Aorta (tissue), 5 donors: ENCODE measurements around the gene RNPEPL1. TPM values are rescaled to one million over a fixed set of nuclear protein-coding genes. Genes with fewer than 3 reads are reported as not detected.
A peak's percentile ranks its signal among the peaks of the same experiment; 100 is the strongest.

Experiments
- ATAC-seq: fragments of 200-7000 bp; cut with Tn5 transposase; one replicate; pipeline ENCODE4 v1.9.1; 2022; ENCODE audit warnings: moderate library complexity; ENCODE audit not compliant: low FRiP score
- DNase-seq, 2 donors: peaks; one replicate each; pipeline ENCODE4 v3.0.0-alpha.2; 2020
- H3K27ac ChIP-seq, 2 donors: one replicate each; pipeline ENCODE4 v1.5.1; 2013; ENCODE audit warnings: low read length in 2 of 2, mild to moderate bottlenecking in 2 of 2, moderate library complexity in 2 of 2, control low read depth in 1 of 2, inconsistent platforms in 1 of 2, low read depth in 1 of 2
- H3K27me3 ChIP-seq, 2 donors: one replicate each; pipeline ENCODE4 v1.6.1; 2013; ENCODE audit warnings: control low read depth in 1 of 2, low read length in 1 of 2, mild to moderate bottlenecking in 1 of 2, moderate library complexity in 1 of 2; ENCODE audit not compliant: insufficient read depth in 2 of 2, control insufficient read depth in 1 of 2
- H3K36me3 ChIP-seq, 2 donors: one replicate each; pipeline ENCODE4 v1.6.1; 2013; ENCODE audit warnings: control low read depth in 1 of 2, low read length in 1 of 2, mild to moderate bottlenecking in 1 of 2; ENCODE audit not compliant: insufficient read depth in 2 of 2, control insufficient read depth in 1 of 2
- H3K4me1 ChIP-seq, 2 donors: one replicate each; pipeline ENCODE4 v1.6.1; 2013; ENCODE audit warnings: low read length in 2 of 2, control low read depth in 1 of 2, mild to moderate bottlenecking in 1 of 2, moderate library complexity in 1 of 2; ENCODE audit not compliant: insufficient read depth in 2 of 2, control insufficient read depth in 1 of 2
- H3K4me3 ChIP-seq, 2 donors: one replicate each; pipeline ENCODE4 v1.5.1; 2013; ENCODE audit warnings: low read length in 2 of 2, control low read depth in 1 of 2, mild to moderate bottlenecking in 1 of 2
- H3K9me3 ChIP-seq: one replicate; pipeline ENCODE4 v1.6.1; 2013; ENCODE audit warnings: mild to moderate bottlenecking, low read length; ENCODE audit not compliant: control insufficient read depth
- WGBS, 2 donors: extraction: QIAGEN DNeasy Blood & Tissue Kit; methylation state at CpG; one replicate each; pipeline ENCODE4 v1.1.7; 2013; 5-methylcytosine and 5-hydroxymethylcytosine counted together
- intact Hi-C, 2 donors: fragments of 100-400 bp; cut with DNase I; formaldehyde crosslinking; loops; one replicate each; pipeline versions ENCODE4 v1.14.2 to v1.15.0; 2022
- polyA plus RNA-seq, 2 donors: library from polyadenylated mRNA; stranded (reverse); fragments of 200-250 nt; gene quantifications; one replicate each; pipeline ENCODE4 v1.2.3, GENCODE V29; 2013
- total RNA-seq, 2 donors: library from RNA; stranded (reverse); fragmentation: NEBNext Ultra II Directional; extraction: Animal tissue kit (Norgen Biotek cat#: 25700); gene quantifications; one replicate each; pipeline ENCODE4 v1.2.1, GENCODE V29; 2021
- donor health status: healthy with polysubstance abuse.
- donor health status: Bipolar disorder and iron deficiency.
- donor health status: DM: no; HTN: no; CAD: no.
- donor health status: DM: no; HTN: no; CAD: no.
- donor health status: DM: yes; HTN: yes; CAD: no.

RNPEPL1 gene
- total and polyA plus RNA-seq, 4 donors, result 42.9 to 108 (median 47.6) TPM

GRCh38 chr2:240627736-240628506, 59.6 kb downstream of the RNPEPL1 start:
- Histone ChIP-seq H3K36me3 (no peaks in the 10 kb centered on the region), H3K4me1 (no peaks in the 10 kb centered on the region), H3K4me3 (no peak overlapping the region), H3K9me3 (no peaks in the 10 kb centered on the region), H3K27ac (no peak overlapping the region), H3K27me3 (no peaks in the 10 kb centered on the region)
- DNase-seq, result peak in 1 of 2 donors; percentile 44
- 88 to 91% methylated on average over 17 of the region's 17 CpGs for WGBS, 2 donors
- intact Hi-C loops, result no loop called here
- no peak for ATAC-seq

DNA sequence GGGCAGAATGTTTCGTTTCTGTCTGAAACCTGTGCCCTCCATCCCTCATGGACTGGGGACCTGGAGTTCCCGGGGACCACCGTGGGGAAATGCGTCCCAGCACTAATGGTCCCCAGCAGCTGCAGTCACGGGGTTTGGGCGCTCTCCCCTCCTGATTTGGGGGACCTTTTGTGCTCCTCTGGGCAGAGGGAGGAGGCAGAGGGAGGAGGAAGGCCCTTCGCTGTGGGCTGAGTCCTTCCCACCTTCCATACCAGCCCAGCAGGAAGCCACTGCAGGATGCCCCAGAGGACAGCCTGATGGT, 60.2 kb downstream of the RNPEPL1 start:
- Histone ChIP-seq H3K27ac (no peak overlapping the region), H3K27me3 (no peaks in the 10 kb centered on the region), H3K9me3 (no peaks in the 10 kb centered on the region), H3K36me3 (no peaks in the 10 kb centered on the region), H3K4me1 (no peaks in the 10 kb centered on the region), H3K4me3 (no peak overlapping the region)
- DNase-seq (no peak), ATAC-seq (no peak)
- intact Hi-C loops, result no loop called here
- WGBS, 2 donors, result 76 to 85% methylated on average over 7 of the region's 7 CpGs

DNA sequence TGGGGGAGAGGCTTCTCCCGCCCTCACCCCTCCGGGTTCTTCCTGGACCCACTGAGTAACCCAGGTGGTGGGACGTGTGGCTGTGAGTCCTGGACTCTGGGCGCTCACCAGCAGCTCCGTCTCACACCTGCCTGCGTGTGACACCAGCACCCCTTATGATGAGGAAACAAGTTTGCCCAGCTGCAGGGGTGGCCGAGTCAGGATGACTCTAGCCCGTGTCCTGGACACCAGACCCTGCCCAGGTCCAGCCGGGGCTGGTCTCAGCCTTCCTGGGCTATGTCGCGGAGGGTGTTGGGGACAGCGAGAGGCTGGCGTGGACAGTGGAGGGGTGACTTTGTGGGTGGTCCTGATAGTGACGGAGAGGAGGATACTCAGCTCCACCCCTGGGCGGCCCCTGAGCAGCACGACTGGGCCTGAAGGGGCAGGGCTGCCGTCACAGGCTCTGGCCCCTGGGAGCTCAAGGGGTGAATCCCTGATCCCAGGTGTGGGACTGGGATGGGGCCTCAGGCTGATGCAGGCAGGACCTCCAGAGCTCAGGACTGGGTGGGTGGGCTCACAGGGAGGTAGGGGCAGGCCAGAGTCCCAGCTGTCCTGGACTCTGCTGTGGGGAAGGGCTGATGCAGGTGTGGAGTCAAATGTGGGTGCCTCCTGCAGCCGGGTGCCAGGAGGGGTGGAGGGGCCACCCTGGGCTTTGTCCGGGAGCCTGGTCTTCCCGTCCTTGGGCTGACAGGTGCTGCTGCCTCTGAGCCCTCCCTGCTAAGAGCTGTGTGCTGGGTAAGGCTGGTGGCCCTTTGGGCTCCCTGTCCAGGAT, 60.7 kb downstream of the RNPEPL1 start:
- H3K4me1 ChIP-seq, result no peaks in the 10 kb centered on the region
- H3K9me3 ChIP-seq, result no peaks in the 10 kb centered on the region
- H3K36me3 ChIP-seq, result no peaks in the 10 kb centered on the region
- no peak overlapping the region for H3K4me3 ChIP-seq
- no peak overlapping the region for H3K27ac ChIP-seq
- WGBS, 2 donors, result 61 to 68% methylated on average over 20 of the region's 20 CpGs
- H3K27me3 ChIP-seq, result no peaks in the 10 kb centered on the region
- no peak for ATAC-seq
- intact Hi-C loops, result no loop called here
- DNase-seq, result peak; percentile 35 to 72

GRCh38 chr2:240629619-240629967, 61.3 kb downstream of the RNPEPL1 start:
- Histone ChIP-seq H3K36me3 (no peaks in the 10 kb centered on the region), H3K4me3 (no peak overlapping the region), H3K27ac (no peak overlapping the region), H3K9me3 (no peaks in the 10 kb centered on the region), H3K27me3 (no peaks in the 10 kb centered on the region), H3K4me1 (no peaks in the 10 kb centered on the region)
- intact Hi-C loops, result no loop called here
- DNase-seq (no peak), ATAC-seq (no peak)
- WGBS, 2 donors, result 85 to 86% methylated on average over 5 of the region's 5 CpGs

DNA sequence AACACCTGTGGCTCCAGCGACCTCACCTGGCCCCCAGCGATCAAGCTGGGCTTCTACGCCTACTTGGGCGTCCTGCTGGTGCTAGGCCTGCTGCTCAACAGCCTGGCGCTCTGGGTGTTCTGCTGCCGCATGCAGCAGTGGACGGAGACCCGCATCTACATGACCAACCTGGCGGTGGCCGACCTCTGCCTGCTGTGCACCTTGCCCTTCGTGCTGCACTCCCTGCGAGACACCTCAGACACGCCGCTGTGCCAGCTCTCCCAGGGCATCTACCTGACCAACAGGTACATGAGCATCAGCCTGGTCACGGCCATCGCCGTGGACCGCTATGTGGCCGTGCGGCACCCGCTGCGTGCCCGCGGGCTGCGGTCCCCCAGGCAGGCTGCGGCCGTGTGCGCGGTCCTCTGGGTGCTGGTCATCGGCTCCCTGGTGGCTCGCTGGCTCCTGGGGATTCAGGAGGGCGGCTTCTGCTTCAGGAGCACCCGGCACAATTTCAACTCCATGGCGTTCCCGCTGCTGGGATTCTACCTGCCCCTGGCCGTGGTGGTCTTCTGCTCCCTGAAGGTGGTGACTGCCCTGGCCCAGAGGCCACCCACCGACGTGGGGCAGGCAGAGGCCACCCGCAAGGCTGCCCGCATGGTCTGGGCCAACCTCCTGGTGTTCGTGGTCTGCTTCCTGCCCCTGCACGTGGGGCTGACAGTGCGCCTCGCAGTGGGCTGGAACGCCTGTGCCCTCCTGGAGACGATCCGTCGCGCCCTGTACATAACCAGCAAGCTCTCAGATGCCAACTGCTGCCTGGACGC, 61.9 kb downstream of the RNPEPL1 start:
- no peaks in the 10 kb centered on the region for H3K27me3 ChIP-seq
- no peaks in the 10 kb centered on the region for H3K9me3 ChIP-seq
- no peak overlapping the region for H3K4me3 ChIP-seq
- H3K27ac ChIP-seq, result no peak overlapping the region
- peak in 1 of 2 donors; percentile 29 for DNase-seq
- no peaks in the 10 kb centered on the region for H3K36me3 ChIP-seq
- intact Hi-C loops, result no loop called here
- no peak for ATAC-seq
- WGBS, 2 donors, result 95 to 96% methylated on average over 50 of the region's 50 CpGs
- H3K4me1 ChIP-seq, result no peaks in the 10 kb centered on the region

Other genes with a start within 250 kb of the RNPEPL1 start
- gene GPC1, start 132.8 kb upstream of the RNPEPL1 start, total RNA-seq, result 10 to 100 TPM; 32.3 to 62.6 TPM
- 10 to 100 TPM; 28.0 to 66.8 TPM for gene GPC1, start 132.8 kb upstream of the RNPEPL1 start, polyA plus RNA-seq
- 10 to 100 TPM; 10.4 to 22.0 TPM for gene ANKMY1, start 10.5 kb upstream of the RNPEPL1 start, total RNA-seq
- 1 to 10 TPM; 6.2 to 6.6 TPM for gene ANKMY1, start 10.5 kb upstream of the RNPEPL1 start, polyA plus RNA-seq
- gene DUSP28, start 8.1 kb upstream of the RNPEPL1 start, total RNA-seq, result 1 to 10 TPM; 2.1 to 3.4 TPM
- 1 to 10 TPM; 3.0 to 5.0 TPM for gene DUSP28, start 8.1 kb upstream of the RNPEPL1 start, polyA plus RNA-seq
- 10 to 100 TPM; 23.7 to 35.5 TPM for gene CAPN10, start 18.2 kb downstream of the RNPEPL1 start, total RNA-seq
- gene CAPN10, start 18.2 kb downstream of the RNPEPL1 start, polyA plus RNA-seq, result 10 to 100 TPM; 12.6 to 66.9 TPM
- 1 to 10 TPM; 2.1 to 3.9 TPM for gene GPR35, start 57.0 kb downstream of the RNPEPL1 start, total RNA-seq
- gene GPR35, start 57.0 kb downstream of the RNPEPL1 start, polyA plus RNA-seq, result 10 to 100 TPM; 10.1 to 14.5 TPM
- not detected for gene AQP12B, start 114.4 kb downstream of the RNPEPL1 start, total RNA-seq
- under 1 TPM in 1 of 2 donors, not detected in 1; 0.38 TPM for gene AQP12B, start 114.4 kb downstream of the RNPEPL1 start, polyA plus RNA-seq
- not detected for gene AQP12A, start 123.4 kb downstream of the RNPEPL1 start, total RNA-seq
- 1 to 10 TPM in 1 of 2 donors, not detected in 1; 2.5 TPM for gene AQP12A, start 123.4 kb downstream of the RNPEPL1 start, polyA plus RNA-seq